Mesenchymal stem cell (in vitro differentiated cells and primary cell): ENCODE measurements around the gene NET1.

Experiments used
- DNase-seq: peaks from one replicate; pipeline ENCODE4 v3.0.0-alpha.2; 2013
- H2AFZ ChIP-seq: one replicate; pipeline ENCODE4 v1.6.1; 2013; ENCODE audit warnings: low read depth, mild to moderate bottlenecking, control low read depth, inconsistent platforms, low read length, moderate library complexity
- H2AK5ac ChIP-seq: 2 replicates; pipeline ENCODE4 v1.6.1; 2013; ENCODE audit warnings: low read length, moderate library complexity, mild to moderate bottlenecking, inconsistent platforms; ENCODE audit not compliant: severe bottlenecking
- H2BK120ac ChIP-seq: one replicate; pipeline ENCODE4 v1.6.1; 2013; ENCODE audit warnings: low read depth, mild to moderate bottlenecking, inconsistent platforms, low read length, moderate library complexity
- H2BK12ac ChIP-seq, 2 experiments: one replicate each; pipeline ENCODE4 v1.6.1; 2013; ENCODE audit warnings: inconsistent platforms in 2 of 2, low read length in 2 of 2, mild to moderate bottlenecking in 2 of 2, moderate library complexity in 2 of 2, control low read depth in 1 of 2
- H2BK15ac ChIP-seq: one replicate; pipeline ENCODE4 v1.6.1; 2013; ENCODE audit warnings: mild to moderate bottlenecking, low read depth, inconsistent platforms; ENCODE audit not compliant: poor library complexity, severe bottlenecking
- H2BK5ac ChIP-seq: 2 replicates; pipeline ENCODE4 v1.6.1; 2013; ENCODE audit warnings: low read depth, mild to moderate bottlenecking, low read length, control low read depth, inconsistent platforms; ENCODE audit not compliant: poor library complexity, severe bottlenecking
- H3K14ac ChIP-seq, 2 experiments: one replicate each; pipeline ENCODE4 v1.6.1; 2013; ENCODE audit warnings: inconsistent platforms in 2 of 2, low read length in 2 of 2, control low read depth in 1 of 2, mild to moderate bottlenecking in 1 of 2, moderate library complexity in 1 of 2
- H3K18ac ChIP-seq, 2 experiments: one replicate each; pipeline ENCODE4 v1.6.1; 2013; ENCODE audit warnings: inconsistent platforms in 2 of 2, low read length in 2 of 2, control low read depth in 1 of 2, low read depth in 1 of 2, mild to moderate bottlenecking in 1 of 2
- H3K23ac ChIP-seq, 2 experiments: one replicate each; pipeline ENCODE4 v1.6.1; 2013; ENCODE audit warnings: inconsistent platforms in 2 of 2, low read length in 2 of 2, mild to moderate bottlenecking in 2 of 2, moderate library complexity in 2 of 2, control low read depth in 1 of 2
- H3K27ac ChIP-seq: 2 replicates; pipeline ENCODE4 v1.5.1; 2013; ENCODE audit warnings: mild to moderate bottlenecking, moderate library complexity, low read length, control low read depth, inconsistent platforms; ENCODE audit not compliant: poor library complexity, severe bottlenecking
- H3K27me3 ChIP-seq, 2 experiments: 2 replicates each; pipeline versions ENCODE4 v1.6.1 to v1.7.0; 2013; ENCODE audit warnings: low read length in 2 of 2, mild to moderate bottlenecking in 2 of 2, moderate library complexity in 2 of 2, control low read depth in 1 of 2, inconsistent platforms in 1 of 2; ENCODE audit not compliant: control insufficient read depth in 1 of 2, insufficient read depth in 1 of 2
- H3K36me3 ChIP-seq, 2 experiments: 2 replicates each; pipeline versions ENCODE4 v1.6.1 to v1.7.0; 2013; ENCODE audit warnings: low read length in 2 of 2, control low read depth in 1 of 2, inconsistent platforms in 1 of 2, low read depth in 1 of 2, mild to moderate bottlenecking in 1 of 2; ENCODE audit not compliant: insufficient read depth in 2 of 2, control insufficient read depth in 1 of 2
- H3K4ac ChIP-seq, 2 experiments: one replicate each; pipeline ENCODE4 v1.6.1; 2013; ENCODE audit warnings: inconsistent platforms in 2 of 2, low read length in 2 of 2, mild to moderate bottlenecking in 2 of 2, moderate library complexity in 2 of 2, control low read depth in 1 of 2, low read depth in 1 of 2
- H3K4me1 ChIP-seq: 2 replicates; pipeline ENCODE4 v1.6.1; 2013; ENCODE audit warnings: low read depth, low read length, control low read depth; ENCODE audit not compliant: control insufficient read depth, insufficient read depth
- H3K4me2 ChIP-seq: 2 replicates; pipeline ENCODE4 v1.6.1; 2013; ENCODE audit warnings: low read length, mild to moderate bottlenecking, inconsistent platforms; ENCODE audit not compliant: poor library complexity, severe bottlenecking
- H3K4me3 ChIP-seq, 2 experiments: 2 replicates each; pipeline versions ENCODE4 v1.5.1 to v1.7.0; 2013; ENCODE audit warnings: low read length in 2 of 2, mild to moderate bottlenecking in 2 of 2, control low read depth in 1 of 2, low read depth in 1 of 2; ENCODE audit not compliant: insufficient read depth in 1 of 2
- H3K79me1 ChIP-seq: replicated peaks from 2 replicates; pipeline ENCODE4 v1.6.1; 2013; ENCODE audit warnings: mild to moderate bottlenecking, control low read depth, low read length, inconsistent platforms; ENCODE audit not compliant: poor library complexity, severe bottlenecking
- H3K9ac ChIP-seq: 2 replicates; pipeline ENCODE4 v1.7.0; 2013; ENCODE audit warnings: mild to moderate bottlenecking, low read length, moderate library complexity
- H3K9me3 ChIP-seq: 2 replicates; pipeline ENCODE4 v1.7.0; 2013; ENCODE audit warnings: mild to moderate bottlenecking, low read length; ENCODE audit not compliant: control insufficient read depth
- H4K8ac ChIP-seq: one replicate; pipeline ENCODE4 v1.6.1; 2013; ENCODE audit warnings: inconsistent platforms, mild to moderate bottlenecking, low read length, moderate library complexity
- H4K91ac ChIP-seq: one replicate; pipeline ENCODE4 v1.6.1; 2013; ENCODE audit warnings: mild to moderate bottlenecking, low read length, inconsistent platforms
- WGBS: methylation state at CpG from one replicate; pipeline ENCODE4 v1.1.7; 2013; ENCODE audit warnings: mixed read lengths; 5-methylcytosine and 5-hydroxymethylcytosine counted together

The NET1 gene

GRCh38 chr10:5502061-5502521 is 89.7 kb downstream of the NET1 start:
- no peak overlapping the region for H2AK5ac ChIP-seq
- no peak overlapping the region for H3K9ac ChIP-seq
- H2BK15ac ChIP-seq, result no peak overlapping the region
- H3K4me2 ChIP-seq, result no peak overlapping the region
- no peak overlapping the region for H4K91ac ChIP-seq
- H3K18ac ChIP-seq, result no peak overlapping the region
- no peak overlapping the region for H2BK5ac ChIP-seq
- H3K9me3 ChIP-seq, result no peaks in the 10 kb centered on the region
- H3K27ac ChIP-seq, result no peak overlapping the region
- H4K8ac ChIP-seq, result no peak overlapping the region
- no peak overlapping the region for H3K4ac ChIP-seq
- peaks cover 5% of the 10 kb centered on the region for H3K4me1 ChIP-seq
- 79% methylated on average over 12 of the region's 12 CpGs for WGBS
- no peak overlapping the region for H3K14ac ChIP-seq
- no peak overlapping the region for H2AFZ ChIP-seq
- peak; percentile 20 for DNase-seq
- H2BK120ac ChIP-seq, result no peak overlapping the region
- no peaks in the 10 kb centered on the region for H3K36me3 ChIP-seq
- H3K79me1 ChIP-seq, result no peaks in the 10 kb centered on the region
- no peak overlapping the region for H3K4me3 ChIP-seq
- peaks cover 49 to 52% of the 10 kb centered on the region in 2 experiments for H3K27me3 ChIP-seq
- no peak overlapping the region for H3K23ac ChIP-seq
- H2BK12ac ChIP-seq, result no peak overlapping the region

DNA sequence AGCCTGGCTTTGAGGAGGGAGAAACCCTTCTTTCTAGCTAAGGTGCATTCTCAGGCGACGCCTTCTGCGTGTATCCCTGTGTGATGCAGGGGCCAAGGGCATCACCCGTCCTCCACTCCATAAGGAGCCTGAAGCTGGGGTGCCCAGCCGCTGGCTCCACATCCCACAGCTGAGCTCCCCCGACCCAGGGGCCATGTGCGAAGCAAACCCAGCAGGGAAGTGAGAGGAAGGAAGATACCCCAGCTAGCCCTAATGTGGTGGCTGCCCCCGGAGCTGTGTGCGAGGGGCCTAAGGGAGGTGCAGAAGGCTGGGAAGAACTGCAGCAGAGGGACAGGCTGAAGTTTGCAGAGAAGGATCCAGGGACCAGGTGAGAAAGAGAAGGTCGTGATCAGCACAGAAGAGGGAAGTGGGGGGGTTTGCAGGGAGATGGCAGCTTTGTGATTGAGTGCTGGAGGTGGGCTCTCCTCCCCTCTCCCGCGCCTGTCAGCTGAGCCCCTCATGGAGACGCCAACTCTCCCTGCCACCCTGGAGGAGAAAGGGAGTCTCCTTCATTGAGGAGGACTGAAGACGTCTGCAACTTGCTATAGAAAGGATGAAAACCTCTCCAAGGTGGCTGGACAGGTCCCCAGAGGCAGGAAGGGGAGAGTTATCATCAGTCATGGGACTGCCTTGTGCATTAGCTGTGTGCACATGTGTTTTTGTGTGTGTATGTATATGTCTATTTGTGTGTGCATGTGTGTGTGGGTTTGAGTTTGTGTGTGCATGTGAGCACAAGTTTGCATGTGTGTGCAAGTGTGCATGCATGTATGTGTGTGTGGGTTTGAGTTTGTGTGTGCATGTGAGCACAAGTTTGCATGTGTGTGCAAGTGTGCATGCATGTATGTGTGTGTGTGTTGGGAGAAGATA is 90.5 kb downstream of the NET1 start:
- Histone ChIP-seq H2BK120ac (no peak overlapping the region), H3K79me1 (no peaks in the 10 kb centered on the region), H3K23ac (no peak overlapping the region), H3K4me3 (no peak overlapping the region), H3K18ac (no peak overlapping the region), H2BK12ac (no peak overlapping the region), H3K27me3 (peaks cover 49 to 54% of the 10 kb centered on the region in 2 experiments), H3K27ac (no peak overlapping the region), H3K9ac (no peak overlapping the region), H4K8ac (no peak overlapping the region), H3K4me1 (peaks cover 5% of the 10 kb centered on the region), H4K91ac (no peak overlapping the region), H2AK5ac (no peak overlapping the region), H3K9me3 (no peaks in the 10 kb centered on the region), H3K4ac (no peak overlapping the region), H2BK15ac (no peak overlapping the region), H3K14ac (peak overlapping the region in 1 of 2 experiments; percentile 3), H2AFZ (no peak overlapping the region), H3K4me2 (no peak overlapping the region), H2BK5ac (no peak overlapping the region), H3K36me3 (peaks cover 0 to 1% of the 10 kb centered on the region in 2 experiments)
- 90% methylated on average over 14 of the region's 14 CpGs for WGBS
- no peak for DNase-seq

GRCh38 chr10:5503477-5503835 is 91.1 kb downstream of the NET1 start:
- H3K14ac ChIP-seq, result peak overlapping the region in 1 of 2 experiments; percentile 3
- H2BK5ac ChIP-seq, result no peak overlapping the region
- H3K36me3 ChIP-seq, result peaks cover 0 to 3% of the 10 kb centered on the region in 2 experiments
- no peaks in the 10 kb centered on the region for H3K9me3 ChIP-seq
- no peak overlapping the region for H4K91ac ChIP-seq
- H3K27ac ChIP-seq, result no peak overlapping the region
- no peak overlapping the region for H3K9ac ChIP-seq
- H2BK15ac ChIP-seq, result no peak overlapping the region
- H2BK12ac ChIP-seq, result no peak overlapping the region
- H2AFZ ChIP-seq, result no peak overlapping the region
- H3K4ac ChIP-seq, result no peak overlapping the region
- H3K4me1 ChIP-seq, result peaks cover 5% of the 10 kb centered on the region
- H3K79me1 ChIP-seq, result no peaks in the 10 kb centered on the region
- H3K4me3 ChIP-seq, result no peak overlapping the region
- H3K23ac ChIP-seq, result no peak overlapping the region
- peaks cover 49 to 54% of the 10 kb centered on the region in 2 experiments for H3K27me3 ChIP-seq
- H2BK120ac ChIP-seq, result no peak overlapping the region
- 90% methylated on average over 2 of the region's 3 CpGs for WGBS
- DNase-seq, result no peak
- no peak overlapping the region for H3K4me2 ChIP-seq
- H2AK5ac ChIP-seq, result no peak overlapping the region
- H3K18ac ChIP-seq, result no peak overlapping the region
- H4K8ac ChIP-seq, result no peak overlapping the region

DNA sequence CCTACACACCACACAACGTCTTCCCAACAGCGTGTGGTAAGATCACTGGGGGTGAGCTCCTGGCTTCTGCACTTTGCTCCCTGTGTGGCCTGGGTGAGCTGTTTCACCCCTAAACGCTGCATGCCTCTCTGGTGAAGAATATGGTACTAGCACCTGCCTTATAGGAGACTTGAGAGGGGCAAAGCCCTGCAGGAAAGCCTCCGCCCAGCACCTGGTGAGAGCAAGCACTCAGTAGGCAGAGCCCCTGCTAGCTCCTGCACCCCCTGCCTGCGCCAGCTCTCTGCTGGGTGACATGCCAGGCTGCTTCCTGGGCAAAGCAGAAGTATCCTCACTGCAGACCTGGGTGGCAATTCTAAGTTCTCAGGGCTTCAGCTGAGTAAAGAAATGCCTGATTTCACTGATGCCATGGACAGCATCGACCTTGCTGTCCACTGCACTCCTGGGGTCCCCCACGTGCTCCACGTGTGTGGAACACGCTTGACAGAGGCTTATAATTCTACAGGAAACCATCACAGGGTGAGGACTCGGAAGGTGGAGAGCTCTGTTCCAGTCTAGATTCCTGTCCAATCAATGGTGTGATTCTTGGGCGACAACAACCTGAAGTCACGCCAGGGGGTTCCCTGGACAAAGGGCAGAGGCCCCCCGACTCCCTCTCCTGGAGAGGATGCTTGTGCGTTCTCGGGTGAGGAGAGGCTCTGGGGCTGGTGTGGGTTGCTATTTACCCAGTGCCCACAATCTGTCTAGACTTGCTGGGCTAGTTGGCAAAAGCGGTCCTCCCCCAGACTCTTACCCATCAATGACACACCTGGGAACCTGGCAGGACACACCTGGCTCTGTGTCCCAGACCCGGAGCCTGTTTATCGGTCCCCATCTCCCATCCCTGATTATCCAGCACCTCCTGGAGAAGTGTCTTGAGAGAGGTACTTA is 92.1 kb downstream of the NET1 start:
- Histone ChIP-seq H2AK5ac (no peak overlapping the region), H4K8ac (no peak overlapping the region), H3K4me1 (peaks cover 5% of the 10 kb centered on the region), H3K36me3 (peaks cover 0 to 3% of the 10 kb centered on the region in 2 experiments), H3K4me2 (no peak overlapping the region), H2BK12ac (no peak overlapping the region), H3K23ac (no peak overlapping the region), H3K18ac (no peak overlapping the region), H2AFZ (no peak overlapping the region), H3K9ac (no peak overlapping the region), H3K4me3 (no peak overlapping the region), H4K91ac (peak overlapping the region; percentile 18), H3K4ac (no peak overlapping the region), H3K14ac (no peak overlapping the region), H2BK120ac (no peak overlapping the region), H2BK15ac (no peak overlapping the region), H3K9me3 (no peaks in the 10 kb centered on the region), H3K27me3 (peaks cover 48 to 54% of the 10 kb centered on the region in 2 experiments), H3K79me1 (no peaks in the 10 kb centered on the region), H3K27ac (no peak overlapping the region), H2BK5ac (no peak overlapping the region)
- 80% methylated on average over 15 of the region's 18 CpGs for WGBS
- no peak for DNase-seq
